OCI-LY1 (cell line): ENCODE measurements around the gene NRCAM.

Experiments
- H2AFZ ChIP-seq: fragments of 200-600 bp; sonication (generic), shearing (Covaris generic); 2 replicates; pipeline ENCODE4 v1.6.0; 2014; ENCODE audit warnings: antibody characterized with exemption, mild to moderate bottlenecking, low read length
- H3F3A ChIP-seq: fragments of 200-600 bp; sonication (generic), shearing (Covaris generic); 2 replicates; pipeline ENCODE4 v1.6.0; 2014; ENCODE audit warnings: mild to moderate bottlenecking, antibody characterized with exemption, low read length, moderate library complexity; ENCODE audit not compliant: insufficient read depth
- H3K27ac ChIP-seq: fragments of 200-600 bp; sonication (generic); 2 replicates; pipeline ENCODE4 v1.5.1; 2014; ENCODE audit warnings: low read length, mixed run types, mild to moderate bottlenecking, low read depth; ENCODE audit not compliant: poor library complexity, severe bottlenecking
- H3K27me3 ChIP-seq: fragments of 200-600 bp; sonication (generic); 2 replicates; pipeline ENCODE4 v1.6.0; 2014; ENCODE audit warnings: antibody characterized with exemption, mild to moderate bottlenecking, low read length, moderate library complexity; ENCODE audit not compliant: insufficient read depth
- H3K36me3 ChIP-seq: fragments of 200-600 bp; sonication (generic); 2 replicates; pipeline ENCODE4 v1.6.1; 2014; ENCODE audit warnings: mild to moderate bottlenecking, antibody characterized with exemption, low read length, moderate library complexity, mixed read lengths; ENCODE audit not compliant: insufficient read depth
- H3K4me1 ChIP-seq: fragments of 200-600 bp; sonication (generic); 2 replicates; pipeline ENCODE4 v1.5.1; 2014; ENCODE audit warnings: mild to moderate bottlenecking, low read length, moderate library complexity; ENCODE audit not compliant: insufficient read depth, severe bottlenecking
- H3K4me2 ChIP-seq: fragments of 200-600 bp; sonication (generic), shearing (Covaris generic); 2 replicates; pipeline ENCODE4 v1.6.1; 2014; ENCODE audit warnings: low read length
- H3K4me3 ChIP-seq: fragments of 200-600 bp; sonication (generic); 2 replicates; pipeline ENCODE4 v1.5.1; 2014; ENCODE audit warnings: low read length, low read depth, mild to moderate bottlenecking, mixed read lengths; ENCODE audit not compliant: poor library complexity, severe bottlenecking
- H3K79me2 ChIP-seq: fragments of 200-600 bp; shearing (Covaris generic); 2 replicates; pipeline ENCODE4 v1.6.1; 2016; ENCODE audit warnings: mixed run types, low read length, mixed read lengths; ENCODE audit not compliant: insufficient read depth
- H3K9ac ChIP-seq: fragments of 200-600 bp; sonication (generic), shearing (Covaris generic); 2 replicates; pipeline ENCODE4 v1.6.1; 2014; ENCODE audit warnings: mild to moderate bottlenecking, low read length, mixed read lengths
- H3K9me2 ChIP-seq: fragments of 200-600 bp; sonication (generic), shearing (Covaris generic); 2 replicates; pipeline ENCODE4 v1.6.1; 2014; ENCODE audit warnings: low read depth, mild to moderate bottlenecking, low read length, mixed read lengths
- H3K9me3 ChIP-seq: fragments of 200-600 bp; shearing (Covaris generic); 2 replicates; pipeline ENCODE4 v1.6.1; 2014; ENCODE audit warnings: low read length, mixed read lengths
- H4K20me1 ChIP-seq: fragments of 200-600 bp; sonication (generic), shearing (Covaris generic); 2 replicates; pipeline ENCODE4 v1.6.0; 2016; ENCODE audit warnings: mild to moderate bottlenecking, low read length; ENCODE audit not compliant: insufficient read depth
- CTCF ChIP-seq: fragments of 200-600 bp; sonication (generic), shearing (Covaris generic); IDR thresholded peaks from 2 replicates; pipeline ENCODE4 v1.5.1; 2017; ENCODE audit warnings: mild to moderate bottlenecking, antibody characterized with exemption, low read length, moderate library complexity, mixed read lengths
- EZH2 ChIP-seq: fragments of 200-600 bp; sonication (generic), shearing (Covaris generic); IDR thresholded peaks from 2 replicates; pipeline ENCODE4 v1.8.0; 2017; ENCODE audit warnings: borderline replicate concordance, mixed run types, mild to moderate bottlenecking, antibody characterized with exemption, low read length, moderate library complexity, mixed read lengths

Gene NRCAM

DNA sequence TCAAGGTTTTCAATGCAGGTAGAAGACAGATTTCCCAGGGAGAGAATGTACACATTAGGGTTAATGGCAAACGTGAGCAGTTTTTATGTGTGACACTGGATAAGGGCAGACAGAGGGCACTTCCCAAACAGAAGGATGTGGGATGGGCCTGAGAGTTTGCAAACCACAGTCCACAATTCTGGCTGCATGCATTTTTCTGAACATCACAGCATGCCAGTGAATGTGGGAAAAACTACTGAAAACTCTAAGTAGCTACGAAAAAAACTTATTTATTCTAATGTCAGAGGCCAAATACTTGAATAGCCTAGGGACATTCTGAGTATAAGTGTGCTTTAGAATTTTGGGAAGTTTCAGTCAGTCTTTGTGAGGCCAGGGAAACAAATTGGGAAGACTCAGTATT, 145.9 kb downstream of the NRCAM start:
- TF ChIP-seq EZH2 = no peak
- H3K79me2 ChIP-seq = no peaks in the 10 kb centered on the region
- H3K9me3 ChIP-seq = no peaks in the 10 kb centered on the region
- no peaks in the 10 kb centered on the region for H3K27me3 ChIP-seq
- no peak overlapping the region for H3K4me2 ChIP-seq
- H4K20me1 ChIP-seq = no peaks in the 10 kb centered on the region
- no peak overlapping the region for H3K9ac ChIP-seq
- no peaks in the 10 kb centered on the region for H3K36me3 ChIP-seq
- H3K4me3 ChIP-seq = no peak overlapping the region
- H3K4me1 ChIP-seq = no peaks in the 10 kb centered on the region
- H3K9me2 ChIP-seq = no peaks in the 10 kb centered on the region
- no peaks in the 10 kb centered on the region for H3F3A ChIP-seq
- H3K27ac ChIP-seq = no peak overlapping the region
- no peak overlapping the region for H2AFZ ChIP-seq

DNA sequence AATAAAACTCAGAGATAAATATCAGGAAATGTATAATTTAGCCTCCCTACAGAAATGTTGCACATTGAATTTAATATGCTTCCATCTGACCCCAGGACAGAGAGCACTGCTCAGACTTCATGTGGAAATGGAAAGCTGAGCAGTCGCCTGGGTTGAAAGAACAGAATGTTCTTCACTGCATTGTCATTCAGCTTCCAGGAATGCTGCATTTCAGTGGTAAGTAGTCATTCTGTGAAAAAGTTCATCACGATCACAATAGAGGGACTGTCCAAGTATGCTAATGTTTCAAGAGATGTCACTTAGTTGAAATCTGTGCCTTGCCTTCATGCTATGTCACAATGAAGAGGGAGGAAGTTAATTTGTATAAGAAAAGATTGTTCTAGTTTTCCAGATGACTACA, 147.3 kb downstream of the NRCAM start:
- Histone ChIP-seq H3K9me3 (no peaks in the 10 kb centered on the region), H3K4me3 (no peak overlapping the region), H2AFZ (no peak overlapping the region), H3K9ac (no peak overlapping the region), H3F3A (no peaks in the 10 kb centered on the region), H3K79me2 (no peaks in the 10 kb centered on the region), H3K27ac (no peak overlapping the region), H3K9me2 (no peaks in the 10 kb centered on the region), H3K4me2 (no peak overlapping the region), H4K20me1 (no peaks in the 10 kb centered on the region), H3K36me3 (no peaks in the 10 kb centered on the region), H3K27me3 (no peaks in the 10 kb centered on the region), H3K4me1 (no peaks in the 10 kb centered on the region)
- no peak for TF ChIP-seq EZH2
- TF ChIP-seq CTCF = no peak

- Histone ChIP-seq H3K9me3 (no peaks in the 10 kb centered on the region), H3K27ac (no peak overlapping the region), H3K4me1 (no peaks in the 10 kb centered on the region), H4K20me1 (no peaks in the 10 kb centered on the region), H3K9me2 (no peaks in the 10 kb centered on the region), H3K4me3 (no peak overlapping the region), H3K4me2 (no peak overlapping the region), H3F3A (no peaks in the 10 kb centered on the region), H3K36me3 (no peaks in the 10 kb centered on the region), H3K27me3 (no peaks in the 10 kb centered on the region), H3K9ac (no peak overlapping the region), H3K79me2 (no peaks in the 10 kb centered on the region), H2AFZ (no peak overlapping the region)
- no peak for TF ChIP-seq EZH2
- no peak for TF ChIP-seq CTCF
These were observed 148.0 kb downstream of the NRCAM start for GRCh38 chr7:108308276-108308675.

DNA sequence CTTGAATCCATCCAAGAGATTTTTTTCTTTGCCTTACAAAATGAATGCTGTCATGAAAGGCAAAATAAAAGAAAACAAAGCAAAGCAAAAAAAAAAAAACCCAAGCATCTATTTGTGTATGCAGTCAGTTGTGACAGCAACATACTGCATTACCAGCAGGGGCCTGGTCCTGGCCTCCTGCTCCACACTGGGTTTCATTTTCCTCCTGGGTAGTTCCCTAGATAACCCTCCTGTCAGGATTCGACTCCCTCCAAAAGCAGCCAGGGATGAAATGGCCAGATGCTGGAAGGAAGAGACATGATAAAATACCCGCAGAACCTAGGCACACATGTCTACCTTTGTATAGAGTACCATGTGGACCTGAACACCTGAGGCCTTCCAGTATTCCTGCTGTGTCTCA, 148.6 kb downstream of the NRCAM start:
- Histone ChIP-seq H3K9me3 (no peaks in the 10 kb centered on the region), H2AFZ (no peak overlapping the region), H3K4me3 (no peak overlapping the region), H3K9ac (no peak overlapping the region), H3K4me1 (no peaks in the 10 kb centered on the region), H3K9me2 (no peaks in the 10 kb centered on the region), H3K4me2 (no peak overlapping the region), H3K27me3 (no peaks in the 10 kb centered on the region), H4K20me1 (no peaks in the 10 kb centered on the region), H3K36me3 (no peaks in the 10 kb centered on the region), H3K79me2 (no peaks in the 10 kb centered on the region), H3F3A (no peaks in the 10 kb centered on the region), H3K27ac (no peak overlapping the region)
- no peak for TF ChIP-seq CTCF
- no peak for TF ChIP-seq EZH2
